ENCODE results near the gene DAZ1. TPM values are rescaled to one million over a fixed set of nuclear protein-coding genes. Genes with fewer than 3 reads are reported as not detected.

Gene DAZ1
- not detected in 2 replicates for total RNA-seq

GRCh38 chrY:23198908-23199307, at the start of gene DAZ1:
DAZ1 (minus strand) TSS chrY:23199008; CDS start chrY:23198800, 208 bp downstream.

GRCh38 chrY:23219233-23219632, 20.4 kb upstream of the DAZ1 start, which contains the start of gene DAZ2:
DAZ2 (plus strand) TSS chrY:23219533; CDS start chrY:23219741, 208 bp downstream.

Other genes starting within 250 kb of the DAZ1 start
- gene BPY2, start 214.7 kb downstream of the DAZ1 start, total RNA-seq: not detected in 2 replicates
- gene DAZ2, start 20.5 kb upstream of the DAZ1 start, total RNA-seq: not detected in 2 replicates